ENCODE results near the gene SLC38A5. TPM values are rescaled to one million over a fixed set of nuclear protein-coding genes. Genes with fewer than 3 reads are reported as not detected.

The SLC38A5 gene
- total RNA-seq, 1 donor from 2014 or later: 4.6 TPM

GRCh38 chrX:48461830-48462229, 8.2 kb downstream of the SLC38A5 start:
- Mint-ChIP-seq H3K27me3 (no peaks in the 10 kb centered on the region), H3K36me3 (no peaks in the 10 kb centered on the region), H3K4me3 (no peak overlapping the region), H3K4me1 (ENCODE audit: unreplicated experiment) (no peaks in the 10 kb centered on the region), H3K9me3 (no peaks in the 10 kb centered on the region), H3K27ac (no peak overlapping the region)
- no peak for DNase-seq (ENCODE audit: extremely low spot score, unreplicated experiment)
- no peak for TF ChIP-seq CTCF (conservative IDR thresholded peaks at IDR 0.05)

- Mint-ChIP-seq H3K9me3 (no peaks in the 10 kb centered on the region), H3K27ac (no peak overlapping the region), H3K27me3 (no peaks in the 10 kb centered on the region), H3K36me3 (no peaks in the 10 kb centered on the region), H3K4me3 (no peak overlapping the region), H3K4me1 (ENCODE audit: unreplicated experiment) (no peaks in the 10 kb centered on the region)
- no peak for DNase-seq (ENCODE audit: extremely low spot score, unreplicated experiment)
- TF ChIP-seq CTCF (conservative IDR thresholded peaks at IDR 0.05): no peak
Observed at GRCh38 chrX:48460606-48461005, 9.5 kb downstream of the SLC38A5 start.

- no peaks in the 10 kb centered on the region for H3K36me3 Mint-ChIP-seq
- H3K9me3 Mint-ChIP-seq: no peaks in the 10 kb centered on the region
- no peak overlapping the region for H3K4me3 Mint-ChIP-seq
Observed at GRCh38 chrX:48460031-48460430, 10.0 kb downstream of the SLC38A5 start.

GRCh38 chrX:48459483-48459882, 10.6 kb downstream of the SLC38A5 start:
- Mint-ChIP-seq H3K4me1 (ENCODE audit: unreplicated experiment) (no peaks in the 10 kb centered on the region), H3K4me3 (no peak overlapping the region), H3K36me3 (no peaks in the 10 kb centered on the region), H3K9me3 (no peaks in the 10 kb centered on the region), H3K27ac (no peak overlapping the region), H3K27me3 (no peaks in the 10 kb centered on the region)
- TF ChIP-seq CTCF (conservative IDR thresholded peaks at IDR 0.05): no peak
- DNase-seq (ENCODE audit: extremely low spot score, unreplicated experiment): no peak

More at GRCh38 chrX:48460031-48460430, 10.0 kb downstream of the SLC38A5 start:
- TF ChIP-seq CTCF (conservative IDR thresholded peaks at IDR 0.05): no peak
- no peaks in the 10 kb centered on the region for H3K27me3 Mint-ChIP-seq
- no peak overlapping the region for H3K27ac Mint-ChIP-seq
- no peaks in the 10 kb centered on the region for H3K4me1 Mint-ChIP-seq (ENCODE audit: unreplicated experiment)
- no peak for DNase-seq (ENCODE audit: extremely low spot score, unreplicated experiment)

- H3K27me3 Mint-ChIP-seq: no peaks in the 10 kb centered on the region
- H3K4me3 Mint-ChIP-seq: no peak overlapping the region
- no peaks in the 10 kb centered on the region for H3K36me3 Mint-ChIP-seq
- no peak overlapping the region for H3K27ac Mint-ChIP-seq
- H3K4me1 Mint-ChIP-seq (ENCODE audit: unreplicated experiment): no peaks in the 10 kb centered on the region
- TF ChIP-seq CTCF (conservative IDR thresholded peaks at IDR 0.05): no peak
- H3K9me3 Mint-ChIP-seq: no peaks in the 10 kb centered on the region
- no peak for DNase-seq (ENCODE audit: extremely low spot score, unreplicated experiment)
Observed at GRCh38 chrX:48458711-48459110, 11.3 kb downstream of the SLC38A5 start.
